Measurements from ENCODE around the gene GPR108.

Gene GPR108

GRCh38 chr19:6680141-6680540 lies 57.2 kb downstream of the GPR108 start:
- DNase-seq (ENCODE audit: low read depth) = no peak
- TF ChIP-seq CTCF (IDR thresholded peaks at IDR 0.05; ENCODE audit: control insufficient read depth, insufficient read depth, low read depth, low read length, missing control alignments) = no peak
- no peak overlapping the region for H3K4me3 ChIP-seq (ENCODE audit: control insufficient read depth, low read depth, low read length)

Data from AG09309 (cell line).